Keratinocyte (primary cell): ENCODE measurements around the gene RBM6. TPM values are rescaled to one million over a fixed set of nuclear protein-coding genes. Genes with fewer than 3 reads are reported as not detected.

ENCODE experiments used
- DNase-seq: peaks from one replicate; pipeline ENCODE4 v3.0.0-alpha.2; 2011; ENCODE audit warnings: low read depth, missing footprints, low spot score
- FAIRE-seq: peaks from 2 replicates; lab custom pipeline; 2011; peaks lifted over from hg19 to GRCh38; lab: Jason Lieb, UNC
- H2AFZ ChIP-seq: 2 replicates; pipeline ENCODE4 v1.6.0; 2012; ENCODE audit warnings: low read length, control low read depth, inconsistent platforms; ENCODE audit not compliant: control insufficient read depth
- H3K27ac ChIP-seq: 2 replicates; pipeline ENCODE4 v1.5.1; 2011; ENCODE audit warnings: low read length; ENCODE audit not compliant: control insufficient read depth, insufficient read depth
- H3K27me3 ChIP-seq: 3 replicates; pipeline ENCODE4 v1.6.0; 2011; ENCODE audit warnings: low read length; ENCODE audit not compliant: control insufficient read depth, insufficient read depth; ENCODE audit errors: extremely low read depth
- H3K36me3 ChIP-seq, 2 experiments: 2 replicates in 1 of 2; 3 replicates in 1 of 2; pipeline ENCODE4 v1.5.1; 2011; ENCODE audit warnings: low read length in 2 of 2, mild to moderate bottlenecking in 1 of 2; ENCODE audit not compliant: control insufficient read depth in 2 of 2, insufficient read depth in 2 of 2; ENCODE audit errors: extremely low read depth in 1 of 2
- H3K4me1 ChIP-seq: 3 replicates; pipeline ENCODE4 v1.5.1; 2011; ENCODE audit warnings: low read length; ENCODE audit not compliant: control insufficient read depth, insufficient read depth; ENCODE audit errors: extremely low read depth
- H3K4me2 ChIP-seq: 3 replicates; pipeline ENCODE4 v1.6.0; 2011; ENCODE audit warnings: low read depth, low read length; ENCODE audit not compliant: control insufficient read depth, insufficient read depth; ENCODE audit errors: extremely low read depth
- H3K4me3 ChIP-seq, 3 experiments: fragments of 200-600 bp in 1 of 3; sonication (generic) in 1 of 3; 2 replicates in 2 of 3; 3 replicates in 1 of 3; pipeline ENCODE4 v1.5.1; 2011 to 2016; ENCODE audit warnings: low read length in 3 of 3, mild to moderate bottlenecking in 3 of 3, control low read depth in 2 of 3, inconsistent platforms in 1 of 3, low read depth in 1 of 3, mixed read lengths in 1 of 3, mixed run types in 1 of 3, moderate library complexity in 1 of 3; ENCODE audit not compliant: control insufficient read depth in 2 of 3, insufficient read depth in 2 of 3; ENCODE audit errors: extremely low read depth in 1 of 3
- H3K79me2 ChIP-seq: 2 replicates; pipeline ENCODE4 v1.6.0; 2012; ENCODE audit warnings: low read length; ENCODE audit not compliant: control insufficient read depth, insufficient read depth
- H3K9ac ChIP-seq: 3 replicates; pipeline ENCODE4 v1.6.0; 2011; ENCODE audit warnings: low read length; ENCODE audit not compliant: control insufficient read depth, insufficient read depth; ENCODE audit errors: extremely low read depth
- H3K9me1 ChIP-seq: 3 replicates; pipeline ENCODE4 v1.6.0; 2011; ENCODE audit warnings: low read length; ENCODE audit not compliant: control insufficient read depth, insufficient read depth; ENCODE audit errors: extremely low read depth
- H3K9me3 ChIP-seq: 2 replicates; pipeline ENCODE4 v1.5.1; 2012; ENCODE audit warnings: low read depth, low read length; ENCODE audit not compliant: control insufficient read depth
- H4K20me1 ChIP-seq: 3 replicates; pipeline ENCODE4 v1.6.0; 2011; ENCODE audit warnings: low read length; ENCODE audit not compliant: control insufficient read depth, insufficient read depth; ENCODE audit errors: extremely low read depth
- CTCF ChIP-seq, 3 experiments: IDR thresholded peaks in 1 of 3; conservative IDR thresholded peaks in 1 of 3; optimal IDR thresholded peaks in 1 of 3; 2 replicates in 2 of 3; 3 replicates in 1 of 3; pipeline versions ENCODE3 to v1.5.1; 2011; ENCODE audit warnings: low read length in 3 of 3, mild to moderate bottlenecking in 3 of 3, moderate library complexity in 2 of 3, control low read depth in 1 of 3, inconsistent platforms in 1 of 3; ENCODE audit not compliant: insufficient read depth in 2 of 3; ENCODE audit errors: extremely low read depth in 1 of 3
- EZH2 ChIP-seq: IDR thresholded peaks from one replicate; pipeline ENCODE4 v1.6.1; 2012; ENCODE audit warnings: inconsistent platforms, mild to moderate bottlenecking, low read length, moderate library complexity
- dilution Hi-C: fragments of 300-500 bp; cut with MboI; formaldehyde crosslinking; loops from one replicate; pipeline ENCODE4 v1.7.0; 2020; ENCODE audit warnings: low sequenced_read_pairs; ENCODE audit not compliant: extremely low pct_ligation_motif_present
- polyA plus RNA-seq, 5 experiments: library from polyadenylated mRNA; depleted of rRNA in 3 of 5; stranded (reverse) in 3 of 5; stranded (forward) in 1 of 5; unstranded in 1 of 5; fragments of >200 nt; gene quantifications; 1 replicate in 1 of 5; 2 replicates in 3 of 5; 3 replicates in 1 of 5; pipeline versions ENCODE4 v1.2.1 to v1.2.3, GENCODE V29; 2011 to 2012; ENCODE audit warnings: missing spikeins in 2 of 5, low read depth in 1 of 5, low replicate concordance in 1 of 5

RBM6 gene
- polyA plus RNA-seq, 1 donor (not counting 4 experiments of a cell fraction or from before 2014, with no cell fraction given), result 43.2 TPM

GRCh38 chr3:49911611-49912010 is 28.3 kb upstream of the RBM6 start:
- Histone ChIP-seq H3K4me3 (no peak overlapping the region), H3K9ac (no peak overlapping the region), H3K36me3 (peaks cover 10 to 20% of the 10 kb centered on the region in 2 experiments), H2AFZ (no peak overlapping the region), H3K27ac (no peak overlapping the region), H4K20me1 (no peaks in the 10 kb centered on the region), H3K79me2 (no peaks in the 10 kb centered on the region), H3K4me1 (peaks cover 1% of the 10 kb centered on the region), H3K9me1 (no peaks in the 10 kb centered on the region), H3K9me3 (no peaks in the 10 kb centered on the region), H3K27me3 (no peaks in the 10 kb centered on the region), H3K4me2 (no peak overlapping the region)
- dilution Hi-C loops, result no loop called here
- no peak for FAIRE-seq
- TF ChIP-seq EZH2 (no peak), CTCF (optimal IDR thresholded peaks at IDR 0.05 in 1 of 3, IDR thresholded peaks at IDR 0.05 in 1 of 3, conservative IDR thresholded peaks at IDR 0.05 in 1 of 3; ENCODE audit: extremely low read depth in 1 of 3, insufficient read depth in 2 of 3, low read length in 3 of 3) (no peak)
- no peak for DNase-seq

DNA sequence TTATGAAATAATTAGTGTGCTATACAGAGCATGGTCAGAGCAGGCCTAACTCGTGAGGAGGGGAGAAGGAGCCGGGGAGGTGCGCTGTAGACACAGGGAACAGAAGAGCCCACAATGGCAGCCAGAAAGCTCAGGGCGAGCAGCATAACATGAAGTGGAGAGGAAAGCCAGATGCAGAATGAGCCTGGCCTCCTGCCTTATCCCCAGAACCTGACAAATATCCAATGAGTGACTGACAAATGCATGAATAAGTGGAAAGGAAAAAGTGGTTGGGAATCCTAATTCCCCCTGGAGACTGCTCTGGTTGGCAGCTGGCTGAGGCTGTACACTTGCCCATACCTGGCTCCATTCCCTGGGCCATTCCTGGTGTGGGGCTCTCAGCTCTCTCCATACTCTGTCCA is 27.1 kb upstream of the RBM6 start:
- Histone ChIP-seq H3K4me2 (no peak overlapping the region), H3K9me1 (no peaks in the 10 kb centered on the region), H4K20me1 (no peaks in the 10 kb centered on the region), H3K9ac (no peak overlapping the region), H3K27ac (no peak overlapping the region), H3K4me1 (no peaks in the 10 kb centered on the region), H3K27me3 (no peaks in the 10 kb centered on the region), H3K4me3 (no peak overlapping the region), H2AFZ (no peak overlapping the region), H3K9me3 (no peaks in the 10 kb centered on the region), H3K36me3 (peaks cover 10 to 20% of the 10 kb centered on the region in 2 experiments), H3K79me2 (no peaks in the 10 kb centered on the region)
- FAIRE-seq (no peak), DNase-seq (no peak)
- dilution Hi-C loops, result no loop called here
- TF ChIP-seq EZH2 (no peak), CTCF (optimal IDR thresholded peaks at IDR 0.05 in 1 of 3, IDR thresholded peaks at IDR 0.05 in 1 of 3, conservative IDR thresholded peaks at IDR 0.05 in 1 of 3; ENCODE audit: extremely low read depth in 1 of 3, insufficient read depth in 2 of 3, low read length in 3 of 3) (no peak)
